ENCODE results near the gene TMEM190. TPM values are rescaled to one million over a fixed set of nuclear protein-coding genes. Genes with fewer than 3 reads are reported as not detected.
"Not testable (repeated sequence)": the region's sequence is repeated elsewhere in the genome, so short reads cannot be mapped to it uniquely, and the experiment has no call there.

The TMEM190 gene
- not detected in 2 replicates for total RNA-seq (ENCODE audit: low replicate concordance)

GRCh38 chr19:55376241-55376933, at the start of gene TMEM190:
TMEM190 (plus strand) TSS chr19:55376826; CDS start chr19:55376854, 28 bp downstream.
- H3K4me3 ChIP-seq (ENCODE audit: low read depth, low read length), result no peak within 1 kb of the TSS
- no peak for TF ChIP-seq CTCF (IDR thresholded peaks at IDR 0.05; ENCODE audit: insufficient read depth, low read length)
- no peak for DNase-seq (ENCODE audit: low read depth)

- DNase-seq (ENCODE audit: low read depth); H3K4me3 ChIP-seq (ENCODE audit: low read depth, low read length): not testable (repeated sequence)
Measured at GRCh38 chr19:55328774-55329318, 47.8 kb upstream of the TMEM190 start.

- DNase-seq (ENCODE audit: low read depth), result peak; percentile 57
- not testable (repeated sequence) for H3K4me3 ChIP-seq (ENCODE audit: low read depth, low read length)
Measured at GRCh38 chr19:55329791-55330190, 46.8 kb upstream of the TMEM190 start.

GRCh38 chr19:55333870-55334269, 42.8 kb upstream of the TMEM190 start:
- no peak overlapping the region for H3K4me3 ChIP-seq (ENCODE audit: low read depth, low read length)
- no peak for TF ChIP-seq CTCF (IDR thresholded peaks at IDR 0.05; ENCODE audit: insufficient read depth, low read length)
- no peak for DNase-seq (ENCODE audit: low read depth)

GRCh38 chr19:55336101-55336500, 40.5 kb upstream of the TMEM190 start:
- no peak for TF ChIP-seq CTCF (IDR thresholded peaks at IDR 0.05; ENCODE audit: insufficient read depth, low read length)
- no peak overlapping the region for H3K4me3 ChIP-seq (ENCODE audit: low read depth, low read length)
- peak; percentile 46 for DNase-seq (ENCODE audit: low read depth)

GRCh38 chr19:55339105-55339888, 37.3 kb upstream of the TMEM190 start, which contains the start of gene KMT5C:
KMT5C (plus strand) TSS chr19:55339876; CDS start chr19:55341937, 2,061 bp downstream.
- peak; percentile 100 for DNase-seq (ENCODE audit: low read depth)
- H3K4me3 ChIP-seq (ENCODE audit: low read depth, low read length), result peak within 1 kb of the TSS; percentile 87
- peak; percentile 56 for TF ChIP-seq CTCF (IDR thresholded peaks at IDR 0.05; ENCODE audit: insufficient read depth, low read length)

- peak overlapping the region; percentile 87 for H3K4me3 ChIP-seq (ENCODE audit: low read depth, low read length)
- no peak for DNase-seq (ENCODE audit: low read depth)
- no peak for TF ChIP-seq CTCF (IDR thresholded peaks at IDR 0.05; ENCODE audit: insufficient read depth, low read length)
Measured at GRCh38 chr19:55339889-55340783, 36.5 kb upstream of the TMEM190 start.

All from fibroblast of the aortic adventitia (primary cell).